IPS-NIHi7 (cell line): ENCODE data around the gene EGFR.
"Not testable (repeated sequence)": the region's sequence is repeated elsewhere in the genome, so short reads cannot be mapped to it uniquely, and the experiment has no call there.

Source experiments
- DNase-seq: peaks from one replicate; pipeline ENCODE4 v3.0.0; 2012; ENCODE audit warnings: mixed read lengths; ENCODE audit errors: extremely low spot score

The EGFR gene

DNA sequence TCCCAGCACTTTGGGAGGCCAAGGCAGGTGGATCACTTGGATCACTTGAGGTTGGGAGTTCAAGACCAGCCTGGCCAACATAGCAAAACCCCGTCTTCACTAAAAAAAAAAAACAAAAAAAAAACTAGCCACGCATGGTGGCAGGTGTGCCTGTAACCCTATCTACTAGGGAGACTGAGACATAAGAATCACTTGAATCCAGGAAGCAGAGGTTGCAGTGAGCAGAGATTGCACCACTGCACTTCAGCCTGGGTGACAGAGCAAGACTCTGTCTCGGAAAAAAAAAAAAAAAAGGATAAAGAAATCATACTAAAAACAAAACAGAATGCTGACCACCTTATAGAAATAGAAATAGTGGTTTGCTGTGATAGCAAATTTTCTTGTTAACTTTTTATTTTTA is 16.6 kb downstream of the EGFR start:
- DNase-seq, result not testable (repeated sequence)

GRCh38 chr7:55036950-55037736 is 18.3 kb downstream of the EGFR start:
- no peak for DNase-seq

DNA sequence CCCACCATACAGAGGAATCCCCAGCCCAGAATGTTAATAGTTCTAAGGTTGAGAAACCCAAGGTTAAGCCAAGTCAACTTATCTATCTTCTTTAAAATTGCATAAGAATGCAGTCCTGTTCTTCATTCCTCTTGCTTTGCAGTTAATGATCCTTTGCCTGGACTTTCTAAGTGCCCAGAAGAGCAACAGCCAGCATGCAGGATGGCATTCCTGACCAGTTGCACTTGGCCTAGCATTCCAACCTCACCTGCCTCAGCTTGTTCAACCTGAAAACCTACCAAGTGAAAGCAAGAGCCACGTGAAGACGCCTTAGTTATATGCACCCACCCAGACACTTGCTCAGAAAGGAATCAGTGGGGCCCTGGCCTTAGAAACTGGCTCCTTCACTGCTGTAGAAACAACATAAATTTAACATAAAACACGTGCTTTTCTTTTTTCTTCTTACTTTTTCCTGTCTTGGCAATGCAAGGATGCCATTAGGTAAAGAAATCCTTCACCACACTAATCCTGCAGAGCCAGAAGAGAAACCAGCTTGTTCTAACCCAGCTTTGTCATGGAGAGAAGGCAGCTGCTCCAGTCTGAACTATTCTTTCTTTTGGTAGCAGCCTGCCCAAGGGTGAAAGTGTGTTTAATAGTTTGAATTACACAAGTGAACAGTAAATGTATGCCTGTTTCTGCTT is 25.0 kb downstream of the EGFR start:
- no peak for DNase-seq

GRCh38 chr7:55044371-55044717 is 25.5 kb downstream of the EGFR start:
- no peak for DNase-seq

GRCh38 chr7:55044791-55045190 is 26.0 kb downstream of the EGFR start:
- no peak for DNase-seq

- no peak for DNase-seq
These were observed 27.9 kb downstream of the EGFR start for GRCh38 chr7:55046582-55047342.

DNA sequence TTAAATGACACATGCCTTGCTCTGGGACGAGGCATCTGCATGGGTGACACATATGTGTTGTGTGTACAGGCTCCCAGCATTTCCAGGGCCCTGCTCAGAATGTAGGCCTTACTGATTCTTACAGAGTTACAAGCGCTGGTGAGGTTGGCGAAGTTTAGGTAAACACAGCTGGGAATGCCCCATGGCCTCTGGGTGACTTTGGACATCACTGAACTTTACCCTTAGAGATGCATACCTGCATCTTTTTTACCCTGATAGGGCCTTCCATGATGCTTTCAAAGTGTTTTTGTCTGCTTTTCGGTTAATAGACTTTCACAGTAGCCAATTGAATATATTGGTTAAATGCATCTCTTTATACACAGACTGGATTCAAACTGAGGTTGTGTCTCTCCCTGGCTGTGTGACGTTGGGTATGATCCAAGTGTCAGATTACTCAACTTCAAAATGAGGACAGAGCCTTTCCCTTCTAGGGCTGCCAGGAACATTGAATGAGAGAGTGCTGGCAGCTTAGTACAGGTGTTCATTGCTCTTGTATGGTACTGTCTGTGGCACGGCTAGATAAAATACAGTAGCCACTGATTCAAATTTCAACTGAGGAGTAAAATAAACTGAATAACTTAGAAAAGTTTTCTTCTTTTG is 29.5 kb downstream of the EGFR start:
- DNase-seq, result no peak

GRCh38 chr7:55050281-55050680 is 31.5 kb downstream of the EGFR start:
- no peak for DNase-seq

GRCh38 chr7:55052081-55052480 is 33.3 kb downstream of the EGFR start:
- no peak for DNase-seq

- DNase-seq, result no peak
These were observed 34.1 kb downstream of the EGFR start for GRCh38 chr7:55052741-55053427.

- no peak for DNase-seq
These were observed 35.1 kb downstream of the EGFR start for GRCh38 chr7:55053651-55054571.

- no peak for DNase-seq
These were observed 35.9 kb downstream of the EGFR start for GRCh38 chr7:55054758-55055157.

GRCh38 chr7:55055479-55055878 is 36.7 kb downstream of the EGFR start:
- no peak for DNase-seq

DNA sequence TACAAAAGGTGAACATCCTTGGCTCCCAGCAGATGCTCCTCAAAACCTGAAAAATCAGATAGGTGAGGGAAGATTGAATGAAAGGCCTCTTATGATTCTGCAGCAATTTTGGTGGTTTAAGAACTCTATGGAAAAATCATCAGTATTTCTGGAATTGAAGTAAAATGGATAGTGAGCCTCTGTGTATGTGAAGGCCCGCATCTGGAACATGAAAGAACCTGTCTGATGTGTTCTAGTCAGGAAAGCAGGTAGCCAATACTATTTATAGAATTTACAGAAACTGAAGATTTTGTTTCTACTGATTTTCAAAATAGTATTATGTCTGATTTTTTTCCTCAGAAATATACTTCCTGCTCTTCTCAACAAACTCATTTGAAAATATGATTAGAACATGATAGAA is 37.3 kb downstream of the EGFR start:
- DNase-seq, result no peak

GRCh38 chr7:55056577-55057480 is 38.0 kb downstream of the EGFR start:
- DNase-seq, result no peak

DNA sequence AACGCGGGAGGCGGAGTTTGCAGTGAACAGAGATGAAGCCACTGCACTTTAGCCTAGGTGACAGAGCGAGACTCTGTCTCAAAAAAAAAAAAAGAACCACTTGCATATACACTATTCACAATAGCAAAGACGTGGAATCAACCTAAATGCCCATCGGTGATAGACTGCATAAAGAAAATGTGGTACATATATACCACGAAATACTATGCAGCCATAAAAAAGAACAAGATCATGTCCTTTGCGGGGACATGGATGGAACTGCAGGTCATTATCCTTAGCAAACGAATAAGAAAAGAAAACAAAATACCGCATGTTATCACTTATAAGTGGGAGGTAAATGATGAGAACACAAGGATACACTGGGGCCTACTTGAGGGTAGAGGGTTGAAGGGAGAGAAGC is 39.5 kb downstream of the EGFR start:
- DNase-seq, result no peak

DNA sequence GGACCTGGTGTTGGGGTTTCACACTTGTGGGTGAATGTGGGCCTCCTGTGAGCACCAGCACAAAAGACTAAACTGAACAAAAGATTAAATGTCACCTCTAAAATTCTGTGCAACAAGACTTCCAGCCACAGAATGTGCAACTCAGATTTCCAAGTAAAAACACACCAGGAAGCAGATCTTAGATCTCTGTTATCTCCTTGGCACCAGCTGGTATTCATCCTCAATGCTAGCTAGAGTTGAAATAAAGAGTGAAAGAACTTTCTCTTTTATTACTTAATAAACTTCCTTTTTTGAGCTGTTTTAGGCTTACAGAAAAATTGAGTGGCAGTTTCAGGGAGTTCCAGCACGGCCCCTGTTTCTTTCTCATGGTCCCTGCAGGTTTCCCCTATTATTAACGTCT is 40.2 kb downstream of the EGFR start:
- DNase-seq, result no peak

DNA sequence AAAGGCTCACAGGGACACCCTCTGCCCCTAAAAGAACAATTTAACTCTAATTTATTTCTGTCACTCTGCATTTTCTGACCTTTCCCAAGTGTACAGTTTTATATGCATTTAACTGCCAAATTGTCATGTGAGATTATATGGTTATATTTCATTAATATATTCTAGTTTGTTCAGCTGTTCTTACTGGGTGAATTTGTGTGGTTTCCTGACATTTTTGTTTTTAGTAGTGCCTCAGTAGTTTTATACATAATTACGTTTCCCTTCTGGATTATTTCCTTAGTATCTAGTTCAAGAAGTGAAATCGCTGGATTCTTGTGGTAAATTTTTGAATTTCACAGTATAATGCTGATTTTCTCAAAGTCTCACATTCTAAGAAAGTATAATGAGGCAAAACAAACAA is 41.3 kb downstream of the EGFR start:
- no peak for DNase-seq

GRCh38 chr7:55060636-55061022 is 41.8 kb downstream of the EGFR start:
- no peak for DNase-seq
